Activated CD4-positive, alpha-beta T cell treated with anti-CD3 and anti-CD28 coated beads for 48 hours (primary cell): ENCODE measurements around the gene TSHZ2.
"Not testable (repeated sequence)": the region's sequence is repeated elsewhere in the genome, so short reads cannot be mapped to it uniquely, and the experiment has no call there.

Experiments
- DNase-seq: peaks from one replicate; pipeline ENCODE4 v3.0.0-alpha.2; 2020

Gene TSHZ2

DNA sequence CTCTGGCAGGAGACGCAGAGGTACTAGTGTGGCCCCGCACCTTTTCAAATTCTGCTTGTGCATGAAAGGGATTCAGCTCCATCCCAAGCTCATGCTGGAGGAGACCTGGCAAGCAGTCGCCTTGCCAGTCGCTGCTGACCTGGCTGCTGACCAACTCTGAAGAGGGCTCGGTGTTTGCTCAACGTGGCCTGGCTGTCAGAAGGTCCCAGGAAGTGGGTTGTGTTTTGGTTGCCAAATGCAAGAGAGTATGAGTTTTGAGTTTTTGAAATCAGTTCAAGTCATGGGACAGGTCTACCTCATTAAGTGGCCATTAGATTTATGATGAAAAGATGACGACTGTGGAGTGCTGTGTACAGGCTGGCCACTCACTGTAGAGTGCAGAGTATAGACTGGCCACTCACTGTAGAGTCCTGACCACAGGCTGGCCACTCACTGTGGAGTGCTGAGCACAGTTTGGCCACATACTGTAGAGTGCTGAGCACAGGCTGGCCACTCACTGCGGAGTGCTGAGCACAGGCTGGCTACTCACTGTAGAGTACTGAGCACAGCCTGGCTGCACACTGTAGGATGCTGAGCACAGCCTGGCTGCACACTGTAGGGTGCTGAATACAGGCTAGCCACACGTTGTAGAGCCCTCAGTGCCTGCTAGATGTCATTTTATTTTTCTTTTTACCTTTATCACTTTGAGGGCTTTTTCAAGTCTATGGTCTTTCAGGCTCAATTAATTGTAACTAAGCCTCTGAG, 427.6 kb downstream of the TSHZ2 start:
- no peak for DNase-seq

DNA sequence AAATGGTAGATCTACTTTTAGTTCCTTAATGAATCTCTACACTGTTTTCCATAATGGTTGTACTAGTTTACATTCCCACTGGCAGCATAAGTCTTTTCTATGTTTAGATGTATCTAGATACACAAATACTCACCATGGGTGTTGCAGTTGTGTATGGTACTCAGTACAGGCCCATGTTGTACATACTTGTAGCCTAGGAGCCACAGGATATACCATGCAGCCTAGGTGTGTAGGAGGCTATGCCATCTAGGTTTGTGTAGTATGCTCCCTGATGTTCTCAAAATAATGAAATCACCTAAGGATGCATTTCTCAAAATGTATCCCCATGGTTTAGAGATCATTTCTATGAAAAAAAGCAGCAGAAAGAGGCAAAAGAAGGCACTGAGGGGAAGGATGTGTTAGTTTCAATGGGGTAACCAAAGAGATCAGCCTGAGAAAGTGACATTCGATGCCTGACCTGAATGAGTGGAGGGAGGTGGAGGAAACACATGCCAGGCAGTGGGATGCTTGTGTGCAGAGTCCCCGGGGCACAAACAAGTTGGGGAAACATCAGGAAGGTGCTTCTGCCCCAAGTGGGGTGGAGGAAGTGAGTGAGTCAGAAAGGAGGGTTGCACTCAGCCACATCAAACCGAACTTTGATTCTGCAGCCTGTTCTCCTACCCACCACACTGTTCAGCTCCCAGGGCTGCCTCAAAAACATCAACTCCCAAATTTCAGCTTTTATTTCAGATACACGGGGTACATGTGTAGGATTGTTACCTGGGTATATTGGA, 430.3 kb downstream of the TSHZ2 start:
- peak; percentile 25 for DNase-seq

DNA sequence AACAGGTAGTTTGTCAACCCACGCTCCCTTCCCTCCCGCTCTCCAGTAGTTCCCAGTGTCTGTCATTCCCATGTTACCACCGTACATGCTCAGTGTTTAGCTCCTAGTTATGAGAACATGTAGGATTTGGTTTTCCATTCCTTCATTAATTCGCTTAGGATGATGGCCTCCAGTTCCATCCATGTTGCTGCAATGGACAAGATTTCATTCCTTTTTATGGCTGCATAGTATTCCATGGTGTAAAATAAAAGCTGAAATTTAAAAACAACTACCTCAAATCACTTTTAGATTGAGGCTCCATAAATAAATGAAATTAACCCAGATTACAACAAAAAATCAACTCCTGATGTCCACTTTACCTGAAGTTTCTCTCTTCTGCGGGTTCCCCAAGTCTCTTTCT, 430.9 kb downstream of the TSHZ2 start:
- no peak for DNase-seq

DNA sequence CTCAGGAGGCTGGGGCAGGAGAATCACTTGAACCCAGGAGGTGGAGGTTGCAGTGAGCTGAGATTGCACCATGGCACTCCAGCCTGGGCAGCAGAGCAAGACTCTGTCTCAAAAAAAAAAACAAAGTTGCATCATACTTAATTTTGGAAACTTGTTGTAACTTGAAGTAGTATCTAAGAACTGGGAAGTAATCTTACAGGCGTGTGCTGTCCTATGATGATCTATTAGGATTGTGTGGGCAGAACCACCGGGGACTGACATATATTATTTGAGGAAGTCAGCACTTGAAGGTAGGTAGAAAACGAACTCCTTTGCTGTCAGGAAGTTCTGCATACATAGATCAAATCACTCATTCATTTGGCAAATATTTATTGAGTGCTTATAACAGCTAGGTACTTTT, 433.0 kb downstream of the TSHZ2 start:
- DNase-seq, result no peak

DNA sequence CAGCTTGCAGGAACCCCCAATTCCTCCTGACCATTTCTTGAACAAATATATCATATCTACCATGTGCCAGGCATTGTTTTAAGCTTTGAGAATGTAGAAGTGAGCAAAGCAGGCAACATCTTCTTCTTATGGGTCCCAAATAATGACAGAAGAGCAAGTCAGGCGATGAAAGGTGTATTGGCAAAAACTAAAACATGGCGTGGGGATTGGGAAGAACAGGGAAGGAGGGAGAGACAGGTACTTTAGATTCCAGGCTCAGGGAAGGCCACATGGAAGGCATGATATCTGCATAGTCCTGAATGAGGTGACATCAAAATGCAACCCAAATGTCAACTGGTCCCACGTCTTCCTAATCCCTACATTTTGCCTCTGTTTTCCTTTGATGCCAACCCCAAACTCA, 434.4 kb downstream of the TSHZ2 start:
- no peak for DNase-seq

DNA sequence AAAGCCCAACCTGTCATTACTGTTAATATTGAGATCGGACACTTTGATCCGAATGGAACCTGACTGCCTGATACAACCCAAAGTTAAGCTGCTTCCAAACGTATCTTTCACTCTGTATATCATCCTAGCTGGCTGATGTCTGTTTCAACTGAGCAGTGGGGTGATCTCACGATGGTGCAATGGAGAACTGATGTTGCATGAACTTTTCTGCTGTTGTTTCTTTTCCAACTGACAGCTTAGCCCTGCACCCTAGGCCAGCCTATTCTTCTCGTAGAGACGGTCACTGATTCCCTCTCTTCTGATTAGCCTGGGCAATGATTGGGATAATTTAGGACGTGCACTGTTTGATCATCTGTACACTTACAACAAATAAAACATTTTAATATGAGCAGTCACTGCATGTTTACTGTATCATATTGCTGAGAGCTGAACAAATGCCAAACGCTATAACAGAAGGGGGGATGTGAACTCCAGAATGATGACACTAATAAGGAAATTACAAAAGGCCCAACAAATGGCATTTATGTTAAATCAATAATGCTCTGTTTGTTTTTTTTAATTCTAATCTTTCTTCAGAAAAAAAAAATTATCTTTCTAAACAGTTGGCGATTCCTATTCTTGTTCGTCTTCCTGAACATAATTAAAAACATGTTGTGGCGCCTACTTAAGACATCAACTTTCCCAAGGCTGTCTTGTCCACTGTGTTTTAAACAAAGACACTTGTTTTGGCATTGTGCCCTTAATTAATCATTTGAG, 436.7 kb downstream of the TSHZ2 start:
- no peak for DNase-seq

DNA sequence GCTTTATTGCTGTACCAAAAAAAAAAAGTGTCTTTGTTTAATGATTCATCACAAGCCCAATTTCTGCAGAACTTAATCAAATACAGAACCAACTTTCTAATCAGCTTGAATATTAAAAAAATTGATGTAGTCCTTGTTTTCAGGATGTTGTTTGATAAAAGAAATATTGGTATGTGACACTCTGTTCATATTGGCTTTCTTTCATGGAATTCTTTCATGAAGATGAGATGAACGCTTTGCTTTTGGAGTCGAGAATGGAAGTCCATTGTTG, 437.2 kb downstream of the TSHZ2 start:
- no peak for DNase-seq

DNA sequence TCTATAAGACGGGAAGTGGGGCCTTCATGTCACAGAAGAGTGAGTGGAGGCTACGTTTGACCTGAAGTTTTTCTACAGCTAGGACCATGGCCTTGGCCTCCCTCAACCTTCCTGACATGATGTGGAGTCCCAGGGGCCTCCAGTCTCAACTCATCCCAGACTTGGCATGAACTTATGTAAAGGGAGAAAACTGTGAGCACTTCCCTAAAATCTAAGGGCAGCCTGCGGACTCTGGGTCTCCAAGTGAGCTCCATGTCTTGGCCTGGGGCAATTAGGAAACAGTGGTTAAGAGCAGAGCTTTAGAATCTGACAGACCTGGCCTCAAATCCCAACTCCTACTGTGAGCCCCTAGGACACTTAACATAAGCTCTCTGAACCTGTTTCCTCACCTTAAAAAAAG, 439.0 kb downstream of the TSHZ2 start:
- DNase-seq, result no peak

DNA sequence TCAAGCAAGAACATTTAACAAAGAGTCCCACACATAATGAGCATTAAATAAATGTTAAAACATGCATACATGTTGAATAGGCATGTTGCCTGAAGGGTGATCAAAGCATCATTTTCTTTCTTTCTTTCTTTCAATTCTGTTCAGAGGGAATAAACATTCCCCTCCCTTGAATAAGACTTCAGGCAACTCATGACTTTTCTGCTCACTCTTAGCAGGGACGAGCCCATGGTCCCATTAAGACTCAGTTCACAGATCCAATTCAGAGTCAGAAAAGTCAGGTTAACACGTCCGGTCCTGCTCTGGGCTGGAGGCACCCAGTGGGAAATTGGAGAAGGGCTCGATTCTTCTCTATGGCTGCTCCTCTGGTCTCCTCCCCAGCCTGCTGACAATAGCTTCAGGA, 439.7 kb downstream of the TSHZ2 start:
- DNase-seq, result no peak

DNA sequence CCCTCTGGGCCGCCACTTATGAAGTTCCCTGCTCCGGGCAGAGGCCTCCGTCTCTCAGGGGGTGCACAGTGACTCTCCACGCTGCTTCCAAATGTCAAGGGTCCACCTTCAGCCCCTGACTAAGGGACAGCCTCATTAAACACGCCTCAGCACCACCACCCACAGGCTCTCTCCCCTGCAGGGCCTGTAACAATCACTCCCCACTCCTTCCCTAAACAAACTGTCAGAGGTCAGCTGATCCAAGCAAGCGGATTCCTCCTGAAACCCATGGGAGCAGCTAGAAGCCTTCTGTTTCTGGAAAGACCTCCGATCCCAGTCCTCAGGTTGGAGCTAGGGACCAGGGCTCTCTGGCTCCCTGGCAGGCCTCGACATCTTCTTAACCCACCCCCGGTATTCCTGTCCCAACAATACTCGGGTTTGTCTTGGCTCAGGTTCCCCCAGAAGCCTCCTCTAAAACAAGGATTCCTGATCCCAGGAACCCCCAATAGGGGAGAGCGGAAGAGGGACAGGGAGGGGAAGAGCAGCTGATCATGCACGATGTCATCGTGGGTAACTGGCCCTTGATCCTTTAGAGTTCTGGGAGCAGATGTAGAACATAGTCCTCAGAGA, 440.5 kb downstream of the TSHZ2 start:
- no peak for DNase-seq

DNA sequence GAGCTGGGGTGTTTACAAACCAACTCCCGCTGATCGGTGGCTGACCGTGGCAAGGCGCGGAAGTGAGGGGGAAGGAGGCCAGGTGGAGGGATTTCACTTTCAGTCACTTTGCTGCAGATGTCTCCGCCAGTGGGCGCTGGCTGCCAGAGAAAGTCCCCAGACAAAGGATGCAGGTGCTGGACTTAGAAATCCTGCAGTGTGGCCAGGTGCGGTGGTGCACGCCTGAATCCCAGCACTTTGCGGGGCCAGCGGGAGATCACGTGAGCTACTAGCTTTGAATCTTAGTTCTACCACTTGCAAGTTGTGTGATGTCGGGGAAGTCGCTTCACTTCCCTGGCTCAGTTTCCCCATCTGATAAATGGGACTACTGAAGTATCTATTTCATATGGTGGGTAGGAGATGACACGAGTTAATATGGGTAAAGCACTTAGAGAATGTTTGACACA, 441.1 kb downstream of the TSHZ2 start:
- DNase-seq, result peak; percentile 64

DNA sequence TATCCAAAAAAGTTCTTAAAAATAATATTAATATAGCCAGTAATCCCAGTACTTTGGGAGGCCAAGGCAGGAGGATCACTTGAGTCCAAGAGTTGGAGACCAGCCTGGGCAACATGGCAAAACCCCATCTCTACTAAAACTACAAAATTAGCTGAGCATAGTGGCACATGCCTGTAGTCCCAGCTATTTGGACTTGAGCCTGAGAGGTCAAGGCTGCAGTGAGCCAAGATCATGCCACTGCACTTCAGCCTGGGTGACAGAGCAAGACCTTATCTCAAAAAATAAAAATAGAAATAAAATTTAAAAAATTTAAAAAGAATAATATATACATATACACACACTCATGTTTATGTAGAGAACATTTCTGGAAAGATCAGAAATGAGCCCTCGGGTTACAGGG, 441.7 kb downstream of the TSHZ2 start:
- not testable (repeated sequence) for DNase-seq

DNA sequence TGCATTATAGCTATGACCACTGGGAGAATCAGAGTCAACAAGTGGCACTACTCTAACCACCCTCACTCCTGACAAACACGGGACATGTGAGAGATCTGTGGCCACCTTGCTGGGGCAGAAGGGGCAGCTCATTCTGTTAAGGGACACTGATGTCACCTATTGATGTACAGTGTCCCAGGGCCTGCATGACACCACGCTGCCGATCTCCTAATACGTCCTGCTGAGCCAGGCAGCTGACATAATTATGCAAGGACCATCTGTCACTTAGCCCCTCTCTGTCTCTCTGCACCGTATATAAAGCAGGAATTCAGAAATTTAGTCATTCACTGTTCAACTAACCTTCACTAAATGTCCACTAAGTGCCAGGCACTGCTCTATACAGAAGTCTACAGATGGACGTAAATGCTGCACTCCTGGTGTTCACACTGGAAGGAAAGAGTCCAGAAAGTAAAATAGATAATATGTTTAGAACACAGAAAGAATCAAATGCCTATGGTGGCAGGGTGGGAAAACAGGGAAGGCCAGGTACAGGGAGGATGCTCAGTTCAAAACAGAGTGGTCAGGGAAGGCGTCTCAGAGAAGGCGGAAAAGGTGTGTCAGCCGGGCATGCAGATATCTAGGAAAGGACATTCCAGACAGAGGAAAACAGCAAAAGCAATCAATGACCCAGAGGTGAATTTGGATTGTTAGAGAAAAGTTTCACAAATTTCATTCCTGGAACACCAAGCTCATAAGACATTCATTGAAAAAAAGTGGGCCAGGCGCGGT, 447.7 kb downstream of the TSHZ2 start:
- no peak for DNase-seq

DNA sequence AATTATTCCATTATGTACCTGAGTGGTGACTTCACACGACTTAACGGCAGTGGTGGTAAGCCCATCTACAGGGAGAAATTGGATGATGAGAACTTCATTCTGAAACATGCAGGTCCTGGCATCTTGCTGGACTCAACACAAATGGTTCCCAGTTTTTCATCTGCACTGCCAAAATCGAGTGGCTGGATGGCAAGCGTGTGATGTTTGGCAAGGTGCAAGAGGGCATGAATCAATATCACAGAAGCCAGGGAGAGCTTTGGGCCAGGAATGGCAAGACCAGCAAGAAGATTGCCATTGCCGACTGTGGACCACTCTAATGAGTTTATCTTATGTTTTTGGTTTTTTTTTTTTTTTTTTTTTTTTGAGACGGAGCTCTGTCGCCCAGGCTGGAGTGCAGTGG, 449.2 kb downstream of the TSHZ2 start:
- DNase-seq, result no peak

DNA sequence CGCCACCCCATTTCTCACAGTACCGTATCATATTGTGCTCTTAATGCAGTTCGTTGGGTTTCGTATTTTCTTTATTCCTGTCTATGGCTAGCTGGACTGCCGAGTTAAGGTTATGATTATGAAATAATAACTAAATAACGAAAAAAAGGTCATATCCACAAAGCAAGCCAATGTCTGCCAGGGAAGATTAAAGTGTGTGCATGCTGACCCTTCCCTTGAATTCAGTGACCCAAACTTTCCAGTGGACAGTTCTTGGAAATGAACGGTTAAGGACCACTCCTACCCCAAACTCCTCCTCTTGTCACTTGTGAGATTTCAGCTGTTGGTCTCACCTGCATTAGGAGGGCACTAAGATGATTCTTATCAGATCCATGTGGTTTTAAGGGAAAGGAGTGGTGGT, 449.9 kb downstream of the TSHZ2 start:
- no peak for DNase-seq

DNA sequence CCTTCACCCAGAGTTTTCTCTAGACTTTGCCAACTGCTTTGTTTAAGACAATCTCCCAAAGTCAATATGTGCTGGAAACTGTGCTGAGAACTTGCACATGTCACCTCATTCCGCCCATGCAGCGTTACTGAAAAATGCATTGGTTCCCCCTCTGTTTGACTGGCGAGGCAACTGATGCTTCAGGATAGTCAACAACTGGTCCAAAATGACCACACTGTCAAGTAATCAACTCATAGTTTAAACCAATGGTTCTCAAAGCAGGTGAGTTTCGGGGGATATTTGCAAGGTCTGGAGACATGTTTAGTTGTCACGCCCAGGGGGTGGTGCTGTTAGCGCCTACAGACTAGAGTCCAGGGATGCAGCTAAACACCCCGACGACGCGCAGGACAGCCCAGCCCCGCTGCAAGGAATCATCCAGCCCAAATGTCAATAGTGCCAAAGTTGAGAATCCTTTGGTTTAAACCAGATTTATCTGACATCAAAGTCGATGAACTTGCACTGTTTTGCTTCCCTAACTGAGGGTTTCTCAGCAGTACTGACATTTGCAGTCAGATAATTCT, 451.5 kb downstream of the TSHZ2 start:
- no peak for DNase-seq

DNA sequence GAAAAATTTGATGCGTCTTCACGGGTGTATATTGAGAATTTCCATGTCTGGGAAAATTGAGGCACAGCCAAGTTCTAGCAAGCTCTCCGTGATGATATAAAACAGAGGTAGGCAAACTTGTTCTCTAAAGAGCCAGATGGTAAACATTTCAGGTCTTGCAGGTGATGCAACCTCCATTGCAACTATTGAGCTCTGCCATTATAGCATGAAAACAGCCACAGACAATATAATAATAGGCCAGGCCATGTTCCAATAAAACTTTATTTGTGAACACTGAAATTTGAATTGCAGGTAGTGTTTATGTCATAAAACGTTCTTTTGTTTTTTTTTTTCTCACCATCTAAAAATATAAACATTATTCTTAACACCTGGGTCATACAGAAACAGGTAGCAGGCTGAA, 453.3 kb downstream of the TSHZ2 start:
- no peak for DNase-seq

DNA sequence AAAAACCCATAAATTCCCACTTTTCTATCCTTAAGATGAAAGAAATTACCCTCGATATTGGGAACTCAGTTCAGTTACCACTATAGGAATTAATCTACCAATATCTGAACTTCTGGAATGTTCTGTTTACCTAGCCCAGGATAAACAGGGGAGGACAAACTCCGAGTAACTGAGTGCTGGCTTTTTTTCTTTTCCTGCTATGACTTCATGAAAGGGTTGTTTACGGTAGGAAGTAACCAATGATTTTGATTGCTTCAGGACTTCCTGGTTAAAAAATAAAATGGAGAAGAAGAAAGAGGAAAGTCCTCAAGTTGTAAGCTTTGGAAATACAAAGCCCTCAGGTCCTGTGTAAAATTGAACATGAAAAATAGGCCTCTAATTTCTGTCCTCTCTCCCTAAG, 453.8 kb downstream of the TSHZ2 start:
- no peak for DNase-seq

DNA sequence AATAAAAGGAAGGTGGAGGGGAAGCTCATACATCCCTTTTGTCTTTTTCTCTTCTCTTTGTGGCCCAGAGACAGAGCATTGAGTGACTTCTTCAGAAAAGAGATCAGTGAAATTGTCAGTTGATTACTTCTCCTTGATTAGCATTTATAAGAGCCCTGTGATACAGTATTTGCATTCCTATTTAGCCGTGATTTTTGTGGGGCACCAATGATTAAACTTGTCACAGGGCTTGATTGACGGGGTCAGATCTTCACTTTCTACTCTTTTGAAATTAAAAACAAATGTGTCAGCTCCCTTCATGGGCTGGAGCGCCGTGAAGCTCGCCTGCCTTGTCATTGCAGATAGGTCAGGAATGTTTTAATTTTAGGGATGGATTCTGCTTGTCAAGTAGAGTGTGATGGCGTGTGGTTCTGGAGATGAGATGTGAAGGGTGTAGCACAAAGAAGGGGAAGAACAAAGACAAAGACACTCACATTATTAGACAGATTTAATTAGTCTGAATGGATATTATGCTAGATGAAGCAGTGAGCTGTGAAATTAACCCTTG, 454.7 kb downstream of the TSHZ2 start:
- DNase-seq, result no peak

DNA sequence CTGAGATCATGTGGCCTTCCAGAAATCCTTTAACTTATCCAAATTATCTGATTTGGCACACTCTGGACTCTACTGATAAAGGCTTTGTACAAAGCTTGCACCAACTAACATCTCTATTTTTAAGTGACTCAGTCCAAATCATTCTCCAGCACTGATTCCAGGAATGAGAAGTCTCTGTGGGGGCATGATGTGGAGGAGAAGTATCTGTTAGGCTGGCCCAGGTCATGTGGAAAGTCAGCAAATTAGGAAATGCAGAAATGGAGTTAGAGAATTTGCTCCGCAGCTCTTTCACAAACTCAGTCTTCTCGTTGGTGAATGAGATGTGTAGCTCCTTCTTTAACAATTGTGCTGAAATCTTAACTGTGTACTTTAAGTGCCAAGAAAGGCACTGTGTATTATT, 455.8 kb downstream of the TSHZ2 start:
- DNase-seq, result no peak

DNA sequence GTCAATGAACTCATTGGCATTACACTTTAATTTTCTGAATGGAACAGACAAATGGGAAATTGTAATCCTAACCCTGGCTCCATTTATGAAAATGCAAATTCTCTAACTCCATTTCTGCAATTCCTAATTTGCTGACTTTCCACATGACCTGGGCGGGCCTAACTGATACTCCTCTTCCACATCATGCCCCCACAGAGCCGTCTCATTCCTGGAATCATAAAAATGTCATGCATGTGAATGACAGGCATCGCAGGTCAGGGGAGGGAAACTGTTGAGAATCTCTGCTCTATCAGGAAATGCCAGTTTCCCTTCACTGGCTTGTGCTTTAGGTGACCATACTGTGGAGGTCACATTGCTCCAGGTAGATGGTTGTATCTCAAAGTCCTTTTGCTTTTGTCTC, 456.4 kb downstream of the TSHZ2 start:
- DNase-seq, result no peak

DNA sequence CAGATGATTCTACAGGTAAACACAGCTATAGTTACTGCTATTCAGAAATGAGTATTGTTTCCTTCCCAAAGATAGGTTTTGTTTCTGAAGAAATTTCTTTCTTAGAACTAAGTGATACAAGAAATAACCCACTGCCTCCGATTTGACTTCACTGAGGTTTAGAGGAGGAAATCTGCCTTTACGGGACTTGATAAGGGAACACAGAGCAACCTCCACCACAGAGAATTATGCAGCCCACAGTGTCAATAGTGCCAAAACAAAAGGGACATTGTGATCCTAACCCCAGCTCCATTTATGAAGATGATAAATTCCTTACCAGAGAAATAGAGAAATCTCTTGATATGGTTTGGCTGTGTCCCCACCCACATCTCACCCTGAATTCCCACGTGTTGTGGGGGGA, 456.8 kb downstream of the TSHZ2 start:
- DNase-seq, result no peak
